ENCODE data around the gene ALDH1A1. TPM values are rescaled to one million over a fixed set of nuclear protein-coding genes. Genes with fewer than 3 reads are reported as not detected.
A peak's percentile ranks its signal among the peaks of the same experiment; 100 is the strongest.

ALDH1A1 gene
- total RNA-seq, 4 donors from 2014 or later, result 86.4 to 247 (median 156) TPM

GRCh38 chr9:72954431-72955125, 1.7 kb upstream of the ALDH1A1 start:
- 35 to 37% methylated on average over 4 of the region's 4 CpGs for WGBS, 2 donors
- Histone ChIP-seq H3K9me3 (peaks cover 0 to 13% (median 0%) of the 10 kb centered on the region in 4 donors), H3K27ac (peak overlapping the region; percentile 61 to 91 (median 83)), H3K4me1 (peaks cover 0 to 28% (median 12%) of the 10 kb centered on the region in 4 donors), H3K27me3 (no peaks in the 10 kb centered on the region), H3K36me3 (peaks cover 0 to 6% (median 0%) of the 10 kb centered on the region in 3 donors), H3K4me3 (no peak overlapping the region)
- TF ChIP-seq POLR2A (IDR thresholded peaks at IDR 0.05) (no peak), EP300 (IDR thresholded peaks at IDR 0.05) (peak; percentile 44 to 92)
- DNase-seq (ENCODE audit: low spot score in 2 of 2), result peak; percentile 15 to 55

- TF ChIP-seq EP300 (IDR thresholded peaks at IDR 0.05) (no peak), CTCF (IDR thresholded peaks at IDR 0.05) (no peak), POLR2A (IDR thresholded peaks at IDR 0.05) (no peak)
- Histone ChIP-seq H3K27ac (peak overlapping the region; percentile 61 to 91 (median 83)), H3K4me1 (peaks cover 0 to 48% (median 19%) of the 10 kb centered on the region in 4 donors), H3K9me3 (no peaks in the 10 kb centered on the region), H3K27me3 (no peaks in the 10 kb centered on the region), H3K36me3 (no peaks in the 10 kb centered on the region), H3K4me3 (peak overlapping the region; percentile 20 to 51 (median 35))
- WGBS, 2 donors, result 6 to 10% methylated on average over 3 of the region's 3 CpGs
- DNase-seq (ENCODE audit: low spot score in 2 of 2), result no peak
Observed at GRCh38 chr9:72952381-72952690, 517 bp downstream of the ALDH1A1 start.

GRCh38 chr9:72951520-72952380, 1.1 kb downstream of the ALDH1A1 start:
- DNase-seq (ENCODE audit: low spot score in 2 of 2), result no peak
- WGBS, 2 donors, result 15 to 24% methylated on average over 5 of the region's 5 CpGs

GRCh38 chr9:72950875-72951442, 1.9 kb downstream of the ALDH1A1 start:
- H3K36me3 ChIP-seq, result no peaks in the 10 kb centered on the region
- TF ChIP-seq POLR2A (IDR thresholded peaks at IDR 0.05) (no peak), EP300 (IDR thresholded peaks at IDR 0.05) (peak in 1 of 2 donors; percentile 50), CTCF (IDR thresholded peaks at IDR 0.05) (no peak)
- no peaks in the 10 kb centered on the region for H3K9me3 ChIP-seq
- peak overlapping the region; percentile 61 to 91 (median 83) for H3K27ac ChIP-seq
- WGBS, 2 donors, result 28% methylated on average over 7 of the region's 7 CpGs
- H3K4me3 ChIP-seq, result peak overlapping the region; percentile 20 to 51 (median 35)
- DNase-seq (ENCODE audit: low spot score in 2 of 2), result no peak
- peaks cover 0 to 58% (median 20%) of the 10 kb centered on the region in 4 donors for H3K4me1 ChIP-seq
- H3K27me3 ChIP-seq, result no peaks in the 10 kb centered on the region

More at GRCh38 chr9:72951520-72952380, 1.1 kb downstream of the ALDH1A1 start:
- peak overlapping the region; percentile 61 to 91 (median 83) for H3K27ac ChIP-seq
- H3K36me3 ChIP-seq, result no peaks in the 10 kb centered on the region
- H3K4me1 ChIP-seq, result peaks cover 0 to 54% (median 20%) of the 10 kb centered on the region in 4 donors
- H3K9me3 ChIP-seq, result no peaks in the 10 kb centered on the region
- no peaks in the 10 kb centered on the region for H3K27me3 ChIP-seq
- TF ChIP-seq EP300 (IDR thresholded peaks at IDR 0.05) (no peak), POLR2A (IDR thresholded peaks at IDR 0.05) (no peak), CTCF (IDR thresholded peaks at IDR 0.05) (no peak)
- peak overlapping the region; percentile 20 to 51 (median 35) for H3K4me3 ChIP-seq

- Histone ChIP-seq H3K4me1 (peaks cover 0 to 53% (median 17%) of the 10 kb centered on the region in 4 donors), H3K27ac (peak overlapping the region; percentile 61 to 91 (median 83)), H3K36me3 (no peaks in the 10 kb centered on the region), H3K9me3 (no peaks in the 10 kb centered on the region), H3K27me3 (no peaks in the 10 kb centered on the region), H3K4me3 (peak overlapping the region; percentile 10 to 51 (median 35))
- TF ChIP-seq EP300 (IDR thresholded peaks at IDR 0.05) (peak in 1 of 2 donors; percentile 39), POLR2A (IDR thresholded peaks at IDR 0.05) (peak in 1 of 2 donors; percentile 13), CTCF (IDR thresholded peaks at IDR 0.05) (no peak)
- 50 to 56% methylated on average over 7 of the region's 7 CpGs for WGBS, 2 donors
- DNase-seq (ENCODE audit: low spot score in 2 of 2), result no peak
Observed at GRCh38 chr9:72949918-72950325, 2.9 kb downstream of the ALDH1A1 start.

Measured in tibial nerve (tissue), 4 donors.